HFF-Myc (cell line): ENCODE measurements around the gene PRPF8.

ENCODE experiments used
- DNase-seq: peaks from one replicate; pipeline ENCODE4 v3.0.0-alpha.2; 2011; ENCODE audit warnings: low read depth; ENCODE audit errors: extremely low read depth
- H3K4me3 ChIP-seq: replicated peaks from 2 replicates; pipeline ENCODE4 v1.5.1; 2011; ENCODE audit warnings: low read depth, mild to moderate bottlenecking, control low read depth, low read length
- CTCF ChIP-seq: IDR thresholded peaks from 2 replicates; pipeline ENCODE4 v1.5.1; 2012; ENCODE audit warnings: mild to moderate bottlenecking, low read depth, low read length, control low read depth; ENCODE audit errors: missing control alignments

The PRPF8 gene

GRCh38 chr17:1729966-1730325 lies 45.3 kb upstream of the PRPF8 start:
- TF ChIP-seq CTCF: no peak
- H3K4me3 ChIP-seq: no peak overlapping the region
- no peak for DNase-seq

GRCh38 chr17:1727876-1728630 lies 43.4 kb upstream of the PRPF8 start:
- TF ChIP-seq CTCF: no peak
- no peak for DNase-seq
- no peak overlapping the region for H3K4me3 ChIP-seq

- DNase-seq: no peak
- H3K4me3 ChIP-seq: no peak overlapping the region
- no peak for TF ChIP-seq CTCF
Observed at GRCh38 chr17:1727258-1727789, 42.7 kb upstream of the PRPF8 start.

- DNase-seq: no peak
- TF ChIP-seq CTCF: no peak
- no peak overlapping the region for H3K4me3 ChIP-seq
Observed at GRCh38 chr17:1726626-1727257, 42.1 kb upstream of the PRPF8 start.

- DNase-seq: no peak
- TF ChIP-seq CTCF: no peak
- H3K4me3 ChIP-seq: peak overlapping the region; percentile 58
Observed at GRCh38 chr17:1725642-1726511, 41.2 kb upstream of the PRPF8 start.

GRCh38 chr17:1724869-1725641 lies 40.4 kb upstream of the PRPF8 start:
- no peak for TF ChIP-seq CTCF
- DNase-seq: no peak
- H3K4me3 ChIP-seq: peak overlapping the region; percentile 58
